HG02840 (cell line): ENCODE measurements around the gene TCF7L2.
A peak's percentile ranks its signal among the peaks of the same experiment; 100 is the strongest.

Experiments used
- ATAC-seq: cut with Tn5 transposase; IDR thresholded peaks from one replicate; pipeline ENCODE4 v1.9.1; 2021; ENCODE audit warnings: mild to moderate bottlenecking, moderate library complexity, moderate number of reproducible peaks; ENCODE audit not compliant: unreplicated experiment, low FRiP score

TCF7L2 gene

DNA sequence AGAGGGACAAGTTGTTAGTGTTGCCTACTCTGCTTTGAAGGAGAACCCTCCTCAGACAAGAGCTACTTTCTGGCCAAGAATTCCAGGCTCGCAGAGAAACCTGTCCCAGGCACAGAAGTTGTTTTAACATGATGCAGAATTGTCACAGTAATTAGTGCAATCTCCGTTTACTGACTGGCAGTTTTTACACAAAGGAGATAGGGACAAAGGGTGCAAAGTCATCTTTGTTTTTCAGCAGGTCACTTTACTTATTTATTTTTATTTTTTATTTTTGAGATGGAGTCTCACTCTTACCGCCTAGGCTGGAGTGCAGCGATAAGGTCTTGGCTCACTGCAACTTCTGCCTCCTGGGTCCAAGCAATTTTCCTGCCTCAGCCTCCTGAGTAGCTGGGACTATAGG is 12.3 kb downstream of the TCF7L2 start:
- ATAC-seq = no peak

DNA sequence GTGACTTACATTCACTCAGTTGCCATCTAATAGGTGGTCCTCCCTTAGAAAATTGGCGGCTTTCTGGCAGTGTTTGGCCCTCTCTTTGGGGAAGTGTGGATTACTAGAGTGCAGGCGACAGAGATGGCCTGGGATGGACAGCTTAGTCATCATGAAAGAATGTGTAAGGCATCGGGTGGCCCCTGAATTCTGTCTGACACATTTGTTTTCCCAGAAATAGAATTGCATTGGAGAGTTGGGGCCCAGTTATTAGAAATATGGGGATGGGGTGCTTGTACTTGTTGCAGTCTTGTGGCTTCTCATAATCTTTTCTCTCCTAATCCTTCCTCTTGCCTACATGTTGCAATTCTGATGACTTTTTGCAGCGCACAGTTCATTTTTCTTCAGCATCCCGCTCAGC is 13.8 kb downstream of the TCF7L2 start:
- no peak for ATAC-seq

DNA sequence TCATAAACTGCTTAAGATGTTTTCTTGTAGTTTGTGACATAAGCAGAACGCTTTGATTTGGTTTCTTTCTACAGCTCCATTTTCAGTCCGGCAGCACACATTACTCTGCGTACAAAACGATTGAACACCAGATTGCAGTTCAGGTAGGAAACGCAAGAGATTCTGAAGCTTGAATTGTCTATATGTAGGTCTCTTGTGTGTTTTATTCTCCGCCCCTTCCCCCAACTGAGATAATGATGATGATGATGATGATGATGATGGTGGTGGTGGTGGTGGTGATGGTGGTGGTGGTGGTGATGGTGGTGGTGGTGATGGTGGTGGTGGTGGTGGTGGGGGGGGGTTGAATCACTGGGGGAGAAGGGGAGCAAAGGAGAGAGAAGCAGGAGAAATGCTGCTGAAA is 14.4 kb downstream of the TCF7L2 start:
- ATAC-seq = no peak

DNA sequence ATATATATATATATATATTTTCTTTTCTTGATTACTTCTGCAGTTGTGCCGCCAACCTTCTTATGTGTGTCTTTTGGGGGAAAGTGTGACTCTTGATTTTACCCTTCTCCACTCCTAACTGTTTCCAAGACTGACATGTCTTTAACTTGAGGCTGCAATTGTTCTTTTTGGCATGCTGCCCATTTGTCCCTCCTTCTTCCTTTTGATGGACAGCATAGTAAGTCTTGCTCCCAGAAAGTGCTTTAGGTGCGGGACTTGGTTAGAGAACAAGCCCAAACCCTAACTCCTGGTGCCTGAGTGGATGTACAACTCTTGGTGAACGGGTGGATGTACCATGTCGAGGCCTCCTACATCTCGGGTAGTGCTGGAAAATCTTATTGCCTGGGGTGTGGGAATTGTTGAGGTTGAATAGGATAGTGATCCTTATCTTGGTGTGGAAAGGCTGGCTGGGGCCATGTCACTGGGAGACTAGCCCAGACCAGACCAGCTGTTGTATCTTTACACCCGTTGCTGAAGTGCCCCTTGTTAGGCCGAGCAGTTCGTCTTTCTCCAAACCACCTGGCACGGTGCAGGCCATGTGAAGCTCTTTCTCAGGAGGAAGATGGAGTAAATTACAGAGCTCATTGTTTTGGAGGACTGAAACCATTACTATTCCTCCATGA is 16.3 kb downstream of the TCF7L2 start:
- no peak for ATAC-seq

DNA sequence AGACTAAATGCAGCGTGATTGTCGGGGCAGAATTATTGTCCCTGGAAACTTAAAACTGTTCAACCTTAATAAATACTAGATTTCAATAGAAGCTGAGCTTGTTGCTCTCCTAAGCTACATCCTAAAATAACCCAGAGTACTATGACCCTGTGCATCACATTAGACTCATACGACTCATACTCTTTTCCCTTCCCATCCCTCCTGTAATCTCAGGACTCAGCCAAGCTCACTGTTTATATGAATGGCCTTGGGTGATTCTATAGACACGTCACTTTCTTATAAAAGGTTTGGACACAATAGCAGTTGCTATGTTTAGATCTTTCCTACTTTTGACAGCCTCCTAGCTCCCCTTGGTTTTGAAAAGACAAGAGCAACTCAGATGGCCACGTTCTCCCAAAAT is 17.2 kb downstream of the TCF7L2 start:
- ATAC-seq = no peak

DNA sequence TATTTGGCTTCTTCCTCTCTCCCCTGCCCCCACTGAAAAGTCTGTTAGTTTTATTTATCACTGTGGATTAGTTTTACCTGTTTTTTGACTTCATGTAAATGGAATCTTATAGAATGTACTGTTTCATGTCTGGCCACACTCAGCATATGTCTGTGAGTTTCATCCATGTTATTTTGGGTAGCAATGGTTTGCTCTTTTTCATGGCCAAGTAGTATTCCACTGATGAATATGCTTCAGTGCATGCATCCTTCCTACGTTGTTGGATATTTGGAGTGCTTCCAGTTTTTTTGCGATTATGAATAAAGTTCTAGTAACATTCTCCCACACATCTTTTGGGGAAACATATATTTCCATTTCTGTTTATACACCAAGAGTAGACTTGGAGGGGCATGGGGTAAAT is 19.1 kb downstream of the TCF7L2 start:
- no peak for ATAC-seq

DNA sequence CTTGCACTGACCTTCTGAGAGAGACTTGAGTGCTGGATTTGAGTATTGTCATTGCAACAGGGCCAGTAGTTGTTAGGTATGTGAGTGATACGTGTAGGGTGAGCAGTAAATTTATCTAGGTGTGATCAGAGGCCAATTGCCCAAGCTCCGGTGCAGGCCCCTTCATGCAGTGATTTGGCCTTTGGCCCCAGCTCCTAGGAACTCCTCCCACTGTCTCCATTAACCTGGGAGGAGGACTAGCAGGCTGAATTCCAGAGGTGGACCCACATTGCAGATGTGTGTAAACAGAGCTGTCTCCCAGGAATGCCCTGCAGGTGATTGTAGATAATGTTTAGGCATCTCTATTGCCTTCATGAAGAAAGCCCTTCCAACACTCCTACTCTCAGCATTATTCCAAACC is 19.5 kb downstream of the TCF7L2 start:
- no peak for ATAC-seq

DNA sequence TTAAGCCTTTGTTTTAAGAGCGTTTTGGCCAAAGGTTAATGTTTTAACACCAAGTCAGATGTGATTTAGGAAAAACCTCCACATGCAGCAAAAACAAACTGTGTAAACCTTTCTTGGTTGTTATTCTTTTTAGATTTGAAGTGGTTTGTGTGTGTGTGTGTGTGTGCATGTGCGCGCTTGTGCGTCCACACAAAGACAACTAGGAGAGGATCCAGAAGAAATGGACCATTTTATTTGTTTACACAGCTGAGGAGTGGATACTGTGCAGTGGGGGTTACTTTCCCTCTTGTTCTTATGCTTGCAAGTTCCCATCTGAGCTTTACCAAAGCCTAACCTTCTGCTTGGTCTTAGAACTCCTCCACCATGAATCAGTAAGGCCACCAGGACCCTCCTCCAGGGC is 20.0 kb downstream of the TCF7L2 start:
- no peak for ATAC-seq

DNA sequence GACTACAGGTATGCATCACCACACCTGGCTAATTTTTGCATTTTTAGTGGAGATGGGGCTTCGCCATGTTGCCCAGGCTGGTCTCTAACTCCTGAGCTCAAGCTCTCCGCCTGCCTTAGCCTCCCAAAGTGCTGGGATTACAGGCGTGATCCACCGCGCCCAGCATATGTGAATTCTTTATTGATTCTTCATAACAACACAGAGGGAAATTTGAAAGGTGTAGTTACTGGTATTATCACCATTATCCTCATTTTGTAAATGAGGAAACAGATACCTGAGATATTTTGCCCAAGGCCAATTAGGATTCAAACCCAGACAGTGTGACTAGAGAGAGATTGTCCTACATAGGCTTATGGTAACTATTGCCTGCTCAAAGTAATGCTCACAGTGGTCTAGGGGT is 22.6 kb downstream of the TCF7L2 start:
- no peak for ATAC-seq

DNA sequence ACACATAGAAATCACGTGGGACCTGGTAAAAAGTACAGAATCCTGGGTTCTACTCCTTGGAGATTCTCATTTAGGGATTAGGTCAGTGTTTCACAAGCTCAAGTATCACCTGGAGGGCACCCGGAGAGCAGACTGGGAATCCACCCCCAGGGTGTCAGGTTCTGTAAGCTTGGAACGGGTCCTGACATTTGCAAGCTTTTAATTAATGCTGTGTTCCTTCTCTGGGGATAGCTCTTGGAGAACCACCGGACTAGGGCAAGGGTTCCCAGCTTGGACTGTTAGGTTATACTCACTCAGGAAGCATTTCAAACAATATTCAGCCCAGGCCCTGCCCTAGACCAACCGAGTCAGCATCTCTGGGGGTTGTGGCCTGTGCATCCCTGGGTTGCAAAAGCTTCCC is 23.0 kb downstream of the TCF7L2 start:
- ATAC-seq = no peak

DNA sequence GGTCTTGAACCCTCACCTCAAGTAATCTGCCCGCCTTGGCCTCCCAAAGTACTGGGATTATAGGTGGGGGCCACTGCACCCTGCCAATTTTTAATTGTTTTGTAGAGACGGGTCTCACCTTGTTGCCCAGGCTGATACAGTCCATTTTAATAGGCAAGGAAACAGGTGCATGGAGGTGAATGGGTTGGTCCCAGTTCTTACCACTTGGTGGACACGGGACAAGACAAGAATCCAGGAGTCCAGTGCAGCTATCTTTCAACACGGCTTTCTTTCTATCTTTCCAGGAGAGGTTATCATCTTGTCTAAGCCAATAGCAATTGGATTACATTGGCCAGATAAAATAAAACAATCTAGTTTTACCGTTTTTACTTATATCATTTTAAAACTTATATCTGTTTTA is 23.8 kb downstream of the TCF7L2 start:
- ATAC-seq = no peak

DNA sequence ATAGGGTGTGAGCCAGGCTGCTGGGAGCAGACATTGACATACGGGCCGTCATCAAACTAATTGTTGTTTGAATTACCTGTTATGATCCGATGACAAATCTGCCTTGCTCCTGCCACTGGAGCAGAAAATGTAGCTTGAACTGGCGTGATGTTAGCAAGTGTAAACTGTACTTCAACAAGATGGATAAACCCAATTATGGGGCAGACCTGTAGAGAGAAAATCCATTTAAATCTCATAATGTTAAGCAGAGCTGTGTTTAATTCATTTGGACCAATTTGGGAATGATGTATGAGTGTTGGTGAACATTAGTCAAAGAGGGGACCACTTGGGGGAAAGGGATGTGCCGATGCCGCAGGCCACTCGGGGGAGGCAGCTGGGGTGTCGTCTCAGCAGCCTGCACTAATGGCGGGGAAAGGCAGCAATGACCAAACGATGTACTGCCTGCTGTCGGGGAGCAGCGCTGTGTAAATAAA is 27.4 kb downstream of the TCF7L2 start:
- no peak for ATAC-seq

DNA sequence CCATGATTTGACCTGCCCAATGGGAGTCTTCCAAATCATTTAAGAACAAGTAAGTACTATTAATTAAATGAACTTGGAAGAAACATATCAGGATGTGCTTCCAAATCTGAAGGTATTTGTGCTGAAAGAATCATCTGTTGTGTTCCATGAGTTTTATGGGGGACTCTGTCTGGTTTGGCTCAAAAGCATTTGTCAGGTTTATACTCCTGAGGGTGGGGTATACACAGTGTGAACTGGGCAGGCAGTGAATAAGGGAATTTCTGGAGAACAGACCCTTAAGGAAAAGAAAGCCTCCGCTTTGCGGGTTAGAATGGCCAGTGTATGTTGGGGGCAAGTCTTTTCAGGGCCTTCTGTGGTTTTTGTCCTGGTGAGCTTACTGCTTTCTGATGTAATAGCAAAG is 29.9 kb downstream of the TCF7L2 start:
- no peak for ATAC-seq

DNA sequence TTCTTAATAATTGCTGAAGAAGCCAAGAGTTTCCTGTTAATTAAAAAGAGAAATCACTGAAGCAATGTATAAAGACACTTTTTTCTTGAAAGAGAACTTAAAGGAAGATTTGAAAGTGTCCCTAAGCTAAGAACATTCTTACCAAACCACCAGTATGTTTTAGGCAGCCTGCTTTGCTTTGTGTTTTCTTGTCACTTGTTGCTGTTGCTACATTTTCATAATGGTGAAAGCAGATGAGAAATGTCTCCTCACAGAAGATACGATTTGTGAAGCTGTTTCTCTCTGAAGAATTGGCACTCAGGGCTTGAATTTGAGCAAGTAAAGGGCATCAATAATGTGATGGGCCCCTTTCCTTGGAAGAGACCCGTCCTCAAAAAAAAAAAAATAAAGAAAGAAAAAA is 30.9 kb downstream of the TCF7L2 start:
- no peak for ATAC-seq

DNA sequence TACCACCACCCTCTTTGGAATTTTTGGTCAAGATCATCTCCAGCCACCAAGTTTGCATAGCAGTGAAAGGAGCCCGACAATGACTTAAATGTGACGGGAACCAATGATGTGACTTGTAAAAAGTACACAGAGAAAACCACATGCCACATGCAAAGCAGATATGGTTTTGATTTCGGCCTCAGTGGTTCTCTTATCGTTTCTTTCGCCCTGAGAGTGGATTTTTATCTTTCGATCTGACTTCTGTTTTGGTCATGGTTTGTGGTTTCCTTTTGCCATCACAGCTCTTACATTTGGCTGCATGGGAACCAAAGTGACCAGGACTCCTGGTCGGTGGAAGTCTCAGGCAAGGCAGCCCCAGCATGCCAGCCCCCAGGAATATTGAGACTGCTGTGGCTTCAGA is 31.5 kb downstream of the TCF7L2 start:
- ATAC-seq = peak; percentile 91

DNA sequence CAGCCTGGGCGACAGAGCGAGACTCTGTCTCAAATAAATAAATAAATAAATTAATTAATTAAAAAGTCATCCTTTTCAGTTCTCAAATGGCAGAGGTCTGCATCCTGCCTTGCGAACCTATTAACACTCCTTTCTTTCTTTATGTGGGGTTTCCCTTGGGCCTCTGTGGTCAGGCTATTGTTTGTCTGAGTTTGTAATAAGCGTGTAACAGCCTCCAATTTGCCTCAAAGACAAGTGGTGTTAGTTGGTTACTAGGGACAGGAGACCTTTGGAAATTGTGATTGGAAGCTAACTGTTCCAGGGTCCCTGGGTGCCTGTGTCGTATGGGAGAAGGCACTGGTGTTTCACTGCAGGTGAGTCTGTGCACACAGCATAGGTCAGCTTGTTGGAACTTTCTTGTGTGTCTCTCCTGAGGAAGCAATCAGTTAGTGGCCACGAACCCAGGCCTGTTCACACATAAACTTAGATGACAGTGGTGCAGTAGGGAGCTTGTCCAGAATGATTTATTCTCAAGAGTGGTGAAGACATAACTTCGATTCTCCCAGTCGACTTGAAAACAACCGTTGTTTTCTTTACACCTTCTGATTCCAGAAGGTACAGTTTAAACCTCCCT is 33.5 kb downstream of the TCF7L2 start:
- no peak for ATAC-seq

DNA sequence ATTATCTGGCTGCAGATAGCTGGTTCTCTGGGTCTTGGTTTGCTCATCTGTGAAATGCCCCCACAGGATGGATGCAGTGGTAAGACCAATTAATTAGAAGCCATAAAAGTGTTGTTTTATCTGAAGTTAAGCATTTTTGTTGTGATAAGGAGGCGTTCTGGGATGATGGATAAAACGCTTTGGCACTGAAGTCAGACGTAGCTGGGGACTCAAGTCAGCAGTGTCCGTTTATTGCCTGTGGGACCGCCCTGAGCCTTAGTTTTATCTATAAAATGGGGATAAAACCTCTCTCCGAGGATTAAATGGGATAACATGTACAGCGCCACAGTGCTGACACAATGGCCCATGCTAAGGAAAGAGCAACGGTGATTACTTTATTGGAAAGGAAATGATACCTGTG is 34.7 kb downstream of the TCF7L2 start:
- no peak for ATAC-seq

DNA sequence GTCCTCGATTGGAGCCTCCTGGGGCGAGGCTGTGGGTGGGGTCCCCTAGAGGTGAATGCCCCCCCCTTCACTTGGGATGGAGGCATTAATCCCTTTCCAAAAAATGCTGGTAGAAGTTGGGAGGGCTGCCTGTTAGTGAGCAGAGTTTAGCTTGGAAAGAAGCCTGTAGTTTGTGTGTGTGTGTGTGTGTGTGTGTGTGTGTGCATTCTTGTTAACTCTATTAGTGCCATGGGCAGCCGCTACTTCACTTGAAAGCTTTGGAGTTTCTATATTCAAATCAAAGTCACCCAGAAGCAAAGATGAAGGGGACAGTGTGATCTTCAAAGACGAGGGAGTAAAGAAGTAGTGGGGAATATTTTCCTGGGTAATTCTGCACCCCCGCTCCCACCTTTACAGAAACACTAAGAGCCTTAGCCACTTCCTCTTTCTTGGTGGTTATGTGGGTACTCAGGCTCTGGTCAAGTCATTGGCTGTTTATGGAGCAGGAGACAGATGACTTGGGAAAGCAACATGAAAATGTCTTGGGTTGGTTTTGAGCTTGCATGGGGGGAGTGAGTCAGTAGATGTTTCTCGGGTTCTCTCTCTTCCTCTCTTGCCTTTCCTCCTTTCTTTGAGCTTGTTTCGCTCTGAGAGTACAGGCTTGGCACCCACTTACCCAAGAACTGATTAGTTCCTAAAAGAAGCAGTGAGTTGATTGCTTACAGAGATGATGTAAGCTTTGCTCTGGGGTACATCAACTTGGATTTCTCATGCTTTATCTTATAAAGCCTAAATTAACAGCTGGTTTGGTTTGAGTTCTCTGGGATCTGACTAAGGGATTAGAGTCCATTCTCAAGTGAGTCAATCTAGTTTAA is 35.9 kb downstream of the TCF7L2 start:
- ATAC-seq = no peak

DNA sequence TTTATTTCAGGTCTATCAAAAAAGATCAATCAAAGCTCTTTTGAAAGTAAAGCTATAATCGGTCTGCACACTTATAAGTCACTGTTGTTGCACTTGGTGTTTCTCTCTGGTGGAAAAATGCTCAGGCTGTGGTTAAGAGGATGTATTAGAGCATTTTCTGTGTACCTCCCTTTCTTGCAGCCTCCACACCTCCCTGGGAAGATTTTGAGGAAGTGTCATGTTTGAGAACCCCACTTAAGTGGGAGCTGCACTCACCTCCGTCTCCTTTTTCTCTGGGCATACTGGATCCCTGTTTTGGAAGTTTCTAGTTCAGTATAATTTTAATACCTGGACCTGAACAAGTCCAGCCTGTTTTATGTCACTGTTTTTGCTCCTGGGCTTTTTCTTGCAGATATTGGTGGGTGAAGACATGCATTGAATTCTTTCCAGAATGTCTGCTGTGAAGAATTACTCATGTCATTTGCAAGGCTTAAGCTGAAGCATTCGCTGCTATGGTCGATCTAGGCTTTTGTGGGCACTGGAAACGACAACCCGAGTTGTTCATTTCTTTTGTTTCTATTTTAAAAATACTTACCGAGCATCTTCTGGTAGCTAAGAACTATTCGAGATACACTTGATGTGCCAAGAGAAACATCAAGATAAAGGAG is 36.6 kb downstream of the TCF7L2 start:
- no peak for ATAC-seq

DNA sequence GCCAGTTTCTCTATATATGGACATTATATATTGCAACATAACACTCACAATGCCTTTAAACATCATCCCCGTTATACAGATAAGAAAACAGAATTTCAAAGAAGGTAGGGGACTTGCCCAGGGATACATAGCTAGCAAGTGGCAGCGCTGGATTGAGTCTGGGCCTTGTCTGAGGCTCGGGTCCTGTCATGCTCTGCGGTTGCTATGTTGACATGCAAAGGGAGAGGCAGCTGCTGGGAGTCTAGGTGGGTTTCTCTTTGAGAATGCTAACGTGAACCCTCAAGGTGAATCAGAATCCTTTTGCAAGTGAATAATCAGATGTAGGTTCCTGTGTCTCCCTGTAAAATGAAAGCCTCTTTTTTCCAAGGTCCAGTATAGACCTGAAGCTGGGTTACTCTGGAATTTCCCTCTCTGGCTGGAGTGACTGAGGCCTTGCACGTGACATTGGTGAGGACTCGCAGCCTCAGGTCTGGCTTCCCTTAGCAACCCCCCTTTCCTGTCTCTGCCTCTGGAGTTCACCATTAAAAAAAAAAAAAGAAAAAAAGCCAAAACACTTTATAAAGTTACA is 38.9 kb downstream of the TCF7L2 start:
- ATAC-seq = no peak

DNA sequence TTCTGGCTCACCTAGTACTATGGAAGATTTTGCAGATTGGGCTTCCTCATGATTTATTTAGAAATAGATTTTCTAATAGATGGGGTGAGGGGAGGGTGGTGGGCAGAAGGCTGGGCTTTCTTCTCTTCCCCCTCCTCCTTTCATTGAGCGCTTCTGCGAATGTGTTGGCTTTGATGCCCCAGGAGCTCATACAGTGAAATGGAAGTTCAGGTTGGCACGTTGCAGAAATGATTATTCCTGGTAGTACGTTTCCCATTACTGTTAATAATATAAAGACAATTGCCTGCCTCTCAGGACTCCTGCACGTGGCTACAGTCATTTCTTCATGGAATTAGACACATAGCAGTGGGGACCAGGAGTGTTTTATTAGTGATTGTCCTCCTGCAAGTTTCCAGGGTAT is 39.8 kb downstream of the TCF7L2 start:
- no peak for ATAC-seq
